AG09309 (cell line): ENCODE data around the gene ETV6.
A peak's percentile ranks its signal among the peaks of the same experiment; 100 is the strongest.

Experiments used
- DNase-seq: peaks from one replicate; pipeline ENCODE4 v3.0.0-alpha.2; 2010; ENCODE audit warnings: low read depth
- H3K4me3 ChIP-seq: 2 replicates; pipeline ENCODE4 v1.5.1; 2011; ENCODE audit warnings: mild to moderate bottlenecking, low read depth, low read length, moderate library complexity; ENCODE audit not compliant: control insufficient read depth
- CTCF ChIP-seq: IDR thresholded peaks from 2 replicates; pipeline ENCODE4 v1.5.1; 2011; ENCODE audit warnings: mild to moderate bottlenecking, low read depth, low read length, inconsistent platforms; ENCODE audit not compliant: insufficient read depth, control insufficient read depth; ENCODE audit errors: missing control alignments

ETV6 gene

GRCh38 chr12:11651785-11652184, 2.3 kb downstream of the ETV6 start:
- H3K4me3 ChIP-seq, result peak overlapping the region; percentile 71
- no peak for TF ChIP-seq CTCF
- no peak for DNase-seq

- TF ChIP-seq CTCF, result no peak
- H3K4me3 ChIP-seq, result peak overlapping the region; percentile 71
- no peak for DNase-seq
Observed at GRCh38 chr12:11652351-11653040, 3.0 kb downstream of the ETV6 start.

DNA sequence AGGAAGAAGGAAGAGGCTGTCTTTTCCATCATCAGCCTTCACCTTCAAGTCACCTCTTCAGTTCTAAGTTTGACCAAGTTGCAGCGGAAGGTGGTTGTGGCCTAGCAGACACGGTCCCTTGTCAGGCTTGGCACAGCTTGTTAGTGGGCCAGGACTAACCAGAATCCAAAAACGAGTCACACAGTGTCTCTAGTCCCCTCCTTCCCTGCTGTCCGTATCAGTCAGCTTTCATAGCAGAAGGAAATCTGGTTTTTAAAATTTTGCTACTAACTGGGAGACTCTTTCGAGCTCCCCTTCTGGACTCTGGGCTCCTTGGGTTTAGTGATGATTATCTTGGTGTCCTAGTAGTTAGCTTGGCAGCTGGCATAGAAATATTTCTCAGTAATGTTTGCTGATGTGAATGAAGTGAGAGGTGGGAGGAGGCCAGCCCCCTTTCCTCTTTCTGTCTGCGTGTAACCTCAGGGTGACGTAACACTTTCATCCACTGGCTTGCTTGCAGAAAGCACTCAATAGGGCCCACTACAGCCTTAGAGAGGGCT, 3.8 kb downstream of the ETV6 start:
- no peak for TF ChIP-seq CTCF
- H3K4me3 ChIP-seq, result no peak overlapping the region
- DNase-seq, result no peak

DNA sequence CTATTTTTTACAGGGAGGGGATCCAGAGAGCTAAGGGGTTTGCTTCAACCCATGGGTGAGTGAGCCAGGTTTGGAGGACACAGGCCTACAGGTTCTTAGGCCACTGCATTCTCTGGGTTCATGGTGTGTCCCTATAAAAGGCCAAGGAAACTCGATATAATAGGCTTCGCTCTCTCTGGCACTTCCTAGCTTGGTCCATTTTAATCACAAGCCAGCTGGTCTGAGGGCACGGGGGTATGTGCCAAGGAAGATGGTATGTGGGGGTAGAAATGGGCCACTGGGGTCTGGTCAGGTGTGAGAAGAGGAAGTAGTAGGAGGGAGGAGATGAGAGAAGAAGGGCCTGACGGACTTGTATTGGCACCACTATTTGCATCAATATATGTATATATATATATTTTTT, 4.9 kb downstream of the ETV6 start:
- no peak for DNase-seq
- TF ChIP-seq CTCF, result no peak
- no peak overlapping the region for H3K4me3 ChIP-seq

DNA sequence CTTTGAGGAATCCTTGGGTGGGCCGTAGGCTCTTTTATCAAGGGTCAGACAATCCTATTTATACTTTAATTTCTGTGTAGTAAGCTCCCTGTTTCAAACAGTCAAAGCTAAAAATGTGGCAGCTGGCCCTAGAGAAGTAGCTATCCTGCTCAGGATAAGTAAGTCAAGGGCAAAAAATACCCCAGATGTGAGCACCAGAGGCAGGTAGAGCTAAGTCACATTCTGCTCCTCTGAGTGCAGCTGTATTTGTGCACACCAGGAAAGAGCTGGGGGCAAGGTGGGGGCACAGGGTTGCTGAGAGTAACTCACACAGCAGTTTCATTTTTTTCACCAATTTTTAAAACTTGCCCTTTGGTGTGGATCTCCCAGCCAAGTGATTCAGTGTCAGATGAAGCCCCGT, 5.3 kb downstream of the ETV6 start:
- no peak overlapping the region for H3K4me3 ChIP-seq
- DNase-seq, result no peak
- TF ChIP-seq CTCF, result no peak

DNA sequence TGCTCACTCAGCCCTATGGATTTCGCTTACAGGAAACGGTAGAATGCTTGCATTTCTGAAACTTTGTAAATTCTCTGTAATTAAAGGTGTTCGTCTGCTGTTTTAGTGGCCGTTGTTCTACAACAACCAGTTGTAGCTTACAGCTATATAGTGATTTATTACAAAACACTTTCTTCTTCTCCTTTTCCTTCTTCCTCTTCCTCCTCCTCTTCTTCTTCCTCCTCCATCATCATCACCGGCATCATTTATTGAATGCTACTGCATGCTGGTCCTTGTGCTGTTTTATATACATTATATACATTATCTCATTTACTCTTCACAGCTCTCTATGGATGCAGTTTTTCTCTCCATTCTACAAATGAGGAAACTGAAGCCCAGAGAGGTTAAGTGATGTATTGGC, 6.4 kb downstream of the ETV6 start:
- H3K4me3 ChIP-seq, result no peak overlapping the region
- TF ChIP-seq CTCF, result no peak
- no peak for DNase-seq
